PC-9 (cell line): ENCODE measurements around the gene TATDN3. TPM values are rescaled to one million over a fixed set of nuclear protein-coding genes. Genes with fewer than 3 reads are reported as not detected.
"Not testable (repeated sequence)": the region's sequence is repeated elsewhere in the genome, so short reads cannot be mapped to it uniquely, and the experiment has no call there.

Source experiments
- BruUV-seq: library from RNA; stranded (reverse); fragments of 400-500 nt; replicated peaks from 2 replicates; lab custom pipeline; 2021; lab: Mats Ljungman, UMichigan
- CTCF ChIA-PET: fragments of 300-600 bp; sonication (Branson Sonifier 250); formaldehyde crosslinking; loops from one replicate; lab custom pipeline; 2022; ENCODE audit warnings: antibody characterized with exemption; lab: Charles Lee
- POLR2A ChIA-PET: fragments of 300-600 bp; sonication (Branson Sonifier 250); formaldehyde crosslinking; loops from one replicate; lab custom pipeline; 2022; ENCODE audit warnings: antibody characterized with exemption; ENCODE audit not compliant: unreplicated experiment; lab: Charles Lee
- DNase-seq, 2 experiments: peaks; one replicate each; pipeline versions ENCODE4 v3.0.0 to v3.0.0-alpha.2; 2015 to 2022; ENCODE audit warnings: mixed read lengths in 1 of 2
- H2AFZ ChIP-seq: fragments of 200-600 bp; sonication (generic); 2 replicates; pipeline ENCODE4 v1.8.1; 2017; ENCODE audit warnings: antibody characterized with exemption
- H3F3A ChIP-seq: fragments of 200-600 bp; sonication (generic); 2 replicates; pipeline ENCODE4 v1.8.1; 2017; ENCODE audit warnings: antibody characterized with exemption, mild to moderate bottlenecking, low read depth; ENCODE audit not compliant: insufficient read depth
- H3K27ac ChIP-seq: fragments of 200-600 bp; sonication (generic); 2 replicates; pipeline ENCODE4 v1.6.1; 2016; ENCODE audit warnings: mixed run types
- H3K27me3 ChIP-seq: fragments of 200-600 bp; sonication (generic); 2 replicates; pipeline ENCODE4 v1.6.1; 2016; ENCODE audit warnings: low read depth, mixed run types; ENCODE audit not compliant: insufficient read depth
- H3K36me3 ChIP-seq: fragments of 200-600 bp; sonication (generic); 2 replicates; pipeline ENCODE4 v1.6.1; 2016; ENCODE audit warnings: low read depth, mixed run types
- H3K4me1 ChIP-seq: fragments of 200-600 bp; sonication (generic); replicated peaks from 2 replicates; pipeline ENCODE4 v1.6.1; 2016; ENCODE audit warnings: mixed run types; ENCODE audit not compliant: insufficient read depth
- H3K4me2 ChIP-seq: fragments of 200-600 bp; sonication (generic); 2 replicates; pipeline ENCODE4 v1.6.1; 2017; ENCODE audit warnings: mixed run types
- H3K4me3 ChIP-seq: fragments of 200-600 bp; sonication (generic); 2 replicates; pipeline ENCODE4 v1.6.1; 2016; ENCODE audit warnings: mixed run types
- H3K79me2 ChIP-seq: fragments of 200-600 bp; sonication (generic); 2 replicates; pipeline ENCODE4 v1.6.1; 2017; ENCODE audit warnings: low read depth, mixed run types
- H3K9me2 ChIP-seq: fragments of 200-600 bp; sonication (generic); 2 replicates; pipeline ENCODE4 v1.8.1; 2017; ENCODE audit warnings: mild to moderate bottlenecking; ENCODE audit not compliant: insufficient read depth
- H3K9me3 ChIP-seq: fragments of 200-600 bp; sonication (generic); 2 replicates; pipeline ENCODE4 v1.8.1; 2016; ENCODE audit warnings: low read depth; ENCODE audit not compliant: insufficient read depth
- H4K20me1 ChIP-seq: fragments of 200-600 bp; sonication (generic); 2 replicates; pipeline ENCODE4 v1.8.1; 2017; ENCODE audit not compliant: insufficient read depth
- CTCF ChIP-seq: fragments of 200-600 bp; sonication (generic); conservative IDR thresholded peaks from 2 replicates; pipeline ENCODE4 v1.6.1; 2017; ENCODE audit warnings: mixed run types, antibody characterized with exemption, mild to moderate bottlenecking, moderate library complexity
- EZH2 ChIP-seq: fragments of 200-600 bp; sonication (generic); IDR thresholded peaks from 2 replicates; pipeline ENCODE4 v1.8.0; 2017; ENCODE audit warnings: antibody characterized with exemption, low read depth
- intact Hi-C: fragments of 100-400 bp; cut with micrococcal nuclease; formaldehyde crosslinking; loops from one replicate; pipeline ENCODE4 v1.10.0; 2022; ENCODE audit not compliant: unreplicated experiment
- total RNA-seq: library from RNA; stranded (reverse); gene quantifications from 2 replicates; pipeline ENCODE4 v1.2.3, GENCODE V29; 2021

The TATDN3 gene
- total RNA-seq, 1 experiment from 2014 or later, result 10.2 TPM

GRCh38 chr1:212760126-212760823 is 31.4 kb upstream of the TATDN3 start:
- DNase-seq, result no peak
- CTCF ChIA-PET, result no interaction called here

GRCh38 chr1:212762234-212762633 is 29.5 kb upstream of the TATDN3 start:
- H3K4me3 ChIP-seq, result no peak overlapping the region
- no peak overlapping the region for H3K27ac ChIP-seq
- DNase-seq, result no peak
- ChIA-PET CTCF (no interaction called here), POLR2A (interaction anchor here (0.6 kb wide), 1 partner anchor 83 kb away, joined by 3 read pairs; no protein-coding TSS in a partner anchor)
- H3K27me3 ChIP-seq, result no peaks in the 10 kb centered on the region
- TF ChIP-seq CTCF (no peak), EZH2 (no peak)
- no peaks in the 10 kb centered on the region; the same call in 1 of the 2 replicates for H3K79me2 ChIP-seq
- H3K36me3 ChIP-seq, result no peaks in the 10 kb centered on the region
- BruUV-seq, result no TSS peak
- H4K20me1 ChIP-seq, result no peaks in the 10 kb centered on the region
- no peaks in the 10 kb centered on the region for H3K4me1 ChIP-seq
- intact Hi-C loops, result no loop called here
- H2AFZ ChIP-seq, result no peak overlapping the region
- H3F3A ChIP-seq, result no peaks in the 10 kb centered on the region
- H3K9me2 ChIP-seq, result no peaks in the 10 kb centered on the region
- no peak overlapping the region for H3K4me2 ChIP-seq
- H3K9me3 ChIP-seq, result no peaks in the 10 kb centered on the region

More at GRCh38 chr1:212760126-212760823, 31.4 kb upstream of the TATDN3 start:
- H3K9me3 ChIP-seq, result no peaks in the 10 kb centered on the region
- no peaks in the 10 kb centered on the region for H3K9me2 ChIP-seq
- no peak overlapping the region for H3K4me2 ChIP-seq
- intact Hi-C loops, result no loop called here
- no peaks in the 10 kb centered on the region for H4K20me1 ChIP-seq
- TF ChIP-seq EZH2, result no peak
- TF ChIP-seq CTCF, result peak; percentile 37; the same call in 1 of the 2 replicates
- H3K4me1 ChIP-seq, result no peaks in the 10 kb centered on the region
- POLR2A ChIA-PET, result no interaction called here
- H3K36me3 ChIP-seq, result no peaks in the 10 kb centered on the region
- H3K27ac ChIP-seq, result no peak overlapping the region
- no TSS peak for BruUV-seq
- no peak overlapping the region for H2AFZ ChIP-seq
- no peaks in the 10 kb centered on the region for H3K27me3 ChIP-seq
- H3F3A ChIP-seq, result no peaks in the 10 kb centered on the region
- no peak overlapping the region for H3K4me3 ChIP-seq
- H3K79me2 ChIP-seq, result no peaks in the 10 kb centered on the region; the same call in 1 of the 2 replicates

- POLR2A ChIA-PET, result no interaction called here
- Histone ChIP-seq H3K27me3 (no peaks in the 10 kb centered on the region), H3F3A (no peaks in the 10 kb centered on the region), H3K27ac (no peak overlapping the region), H3K9me2 (no peaks in the 10 kb centered on the region), H3K4me1 (no peaks in the 10 kb centered on the region), H3K9me3 (no peaks in the 10 kb centered on the region), H3K79me2 (no peaks in the 10 kb centered on the region; the same call in 1 of the 2 replicates), H2AFZ (no peak overlapping the region), H3K4me2 (no peak overlapping the region), H4K20me1 (no peaks in the 10 kb centered on the region), H3K36me3 (no peaks in the 10 kb centered on the region), H3K4me3 (no peak overlapping the region)
- no peak for TF ChIP-seq CTCF
- TF ChIP-seq EZH2, result no peak
- intact Hi-C loops, result no loop called here
- no peak for DNase-seq
- BruUV-seq, result no TSS peak
- CTCF ChIA-PET, result no interaction called here
These were observed 28.9 kb upstream of the TATDN3 start for GRCh38 chr1:212762839-212763238.

GRCh38 chr1:212764718-212765281 is 26.9 kb upstream of the TATDN3 start:
- CTCF ChIA-PET, result interaction anchor here (0.7 kb wide), 1 partner anchor 178 kb away, joined by 4 read pairs; no protein-coding TSS in a partner anchor
- H3K36me3 ChIP-seq, H3K9me3 ChIP-seq, H4K20me1 ChIP-seq, intact Hi-C loops, BruUV-seq, H3K4me1 ChIP-seq, H3K27me3 ChIP-seq, H3K79me2 ChIP-seq, POLR2A ChIA-PET, H3F3A ChIP-seq, H3K9me2 ChIP-seq, DNase-seq, H2AFZ ChIP-seq, H3K4me3 ChIP-seq, H3K4me2 ChIP-seq, H3K27ac ChIP-seq: not testable (repeated sequence)

GRCh38 chr1:212766825-212767224 is 24.9 kb upstream of the TATDN3 start:
- H3K9me3 ChIP-seq, result peaks cover 12% of the 10 kb centered on the region; the same call in 1 of the 2 replicates
- H3F3A ChIP-seq, H3K79me2 ChIP-seq, H4K20me1 ChIP-seq, H2AFZ ChIP-seq, H3K27me3 ChIP-seq, intact Hi-C loops, H3K36me3 ChIP-seq, H3K27ac ChIP-seq, BruUV-seq, DNase-seq, H3K4me1 ChIP-seq, H3K4me3 ChIP-seq, H3K4me2 ChIP-seq, CTCF ChIA-PET, H3K9me2 ChIP-seq: not testable (repeated sequence)
- POLR2A ChIA-PET, result interaction anchor here (0.7 kb wide), 1 partner anchor 1939 kb away, joined by 3 read pairs; no protein-coding TSS in a partner anchor
